ENCODE results near the gene MAPKAP1. TPM values are rescaled to one million over a fixed set of nuclear protein-coding genes. Genes with fewer than 3 reads are reported as not detected.

Gene MAPKAP1
- total RNA-seq, 1 donor from 2014 or later = 70.7 TPM

DNA sequence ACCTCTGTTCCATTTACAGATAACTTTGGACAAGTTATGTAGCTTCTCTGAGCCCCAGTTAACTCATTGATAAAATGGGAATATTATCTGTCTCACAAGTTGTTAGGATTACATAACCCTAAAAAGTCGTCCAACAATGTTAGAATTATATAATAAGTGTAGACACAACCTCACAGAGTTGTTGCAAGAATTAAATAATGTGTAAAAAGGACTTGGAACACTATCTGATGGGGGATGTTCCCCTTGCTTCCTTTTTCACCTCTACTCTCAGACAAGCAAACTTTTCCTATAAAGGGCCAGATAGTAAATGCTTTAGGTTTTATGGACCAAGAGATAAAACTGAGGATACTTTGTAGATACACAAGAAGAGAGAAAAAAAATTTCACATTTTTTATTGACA is 251.9 kb downstream of the MAPKAP1 start:
- H3K4me1 ChIP-seq = peaks cover 20% of the 10 kb centered on the region
- DNase-seq (ENCODE audit: extremely low spot score in 2 of 2) = no peak
- no peak overlapping the region for H3K27ac ChIP-seq
- intact Hi-C loops (cut with DNase I) = no loop called here
- H3K36me3 ChIP-seq = peaks cover 0 to 9% of the 10 kb centered on the region in 2 donors
- H3K9me3 ChIP-seq = no peaks in the 10 kb centered on the region
- H3K4me3 ChIP-seq = no peak overlapping the region
- no peaks in the 10 kb centered on the region for H3K27me3 ChIP-seq
- TF ChIP-seq POLR2A (IDR thresholded peaks at IDR 0.05) = no peak
- TF ChIP-seq POLR2AphosphoS5 (IDR thresholded peaks at IDR 0.05; ENCODE audit: insufficient read depth in 1 of 2, low read depth in 1 of 2) = no peak
- TF ChIP-seq CTCF (IDR thresholded peaks at IDR 0.05) = no peak

DNA sequence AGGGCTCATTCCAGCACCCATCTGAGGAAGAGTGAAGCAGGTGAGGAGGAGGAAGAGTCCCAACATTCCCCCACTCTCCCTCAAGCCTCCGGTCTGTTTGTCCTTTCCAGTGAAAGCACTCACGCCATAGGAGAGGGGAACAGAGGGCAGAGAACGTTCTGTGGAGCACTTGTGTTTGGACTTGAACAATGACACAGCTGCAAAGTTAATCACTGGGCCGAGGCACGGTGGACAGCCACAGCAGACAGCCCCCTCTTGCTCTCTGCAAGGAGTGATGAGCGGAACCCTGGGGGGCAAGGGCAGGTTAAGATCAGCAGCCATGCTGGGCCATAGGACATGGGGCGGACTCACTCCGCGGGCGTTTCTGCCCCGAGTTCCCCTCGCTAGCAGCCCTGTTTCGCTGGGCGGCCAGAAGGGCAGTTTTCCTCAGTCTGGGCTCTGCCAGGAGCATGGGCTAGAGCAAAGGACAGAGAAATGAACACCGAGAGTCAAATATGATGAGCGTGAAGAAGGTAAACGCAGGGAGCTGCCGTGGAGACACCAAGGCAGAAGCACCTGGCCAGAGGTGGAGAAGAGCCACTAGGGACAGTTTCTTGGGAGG is 259.7 kb downstream of the MAPKAP1 start:
- Histone ChIP-seq H3K27ac (peak overlapping the region; percentile 13), H3K9me3 (no peaks in the 10 kb centered on the region), H3K36me3 (no peaks in the 10 kb centered on the region), H3K27me3 (no peaks in the 10 kb centered on the region), H3K4me1 (peaks cover 34% of the 10 kb centered on the region), H3K4me3 (no peak overlapping the region)
- DNase-seq (ENCODE audit: extremely low spot score in 2 of 2) = peak in 1 of 2 donors; percentile 84
- intact Hi-C loops (cut with DNase I) = no loop called here
- TF ChIP-seq POLR2A (IDR thresholded peaks at IDR 0.05) (no peak), CTCF (IDR thresholded peaks at IDR 0.05) (no peak), POLR2AphosphoS5 (IDR thresholded peaks at IDR 0.05; ENCODE audit: insufficient read depth in 1 of 2, low read depth in 1 of 2) (no peak)

- Histone ChIP-seq H3K4me3 (no peak overlapping the region), H3K27ac (peak overlapping the region; percentile 13), H3K9me3 (no peaks in the 10 kb centered on the region), H3K4me1 (peaks cover 29% of the 10 kb centered on the region), H3K36me3 (no peaks in the 10 kb centered on the region), H3K27me3 (no peaks in the 10 kb centered on the region)
- peak in 1 of 2 donors; percentile 52 for DNase-seq (ENCODE audit: extremely low spot score in 2 of 2)
- TF ChIP-seq POLR2AphosphoS5 (IDR thresholded peaks at IDR 0.05; ENCODE audit: insufficient read depth in 1 of 2, low read depth in 1 of 2) (no peak), POLR2A (IDR thresholded peaks at IDR 0.05) (no peak), CTCF (IDR thresholded peaks at IDR 0.05) (no peak)
- intact Hi-C loops (cut with DNase I) = no loop called here
Measured at GRCh38 chr9:125446561-125447094, 260.4 kb downstream of the MAPKAP1 start.

DNA sequence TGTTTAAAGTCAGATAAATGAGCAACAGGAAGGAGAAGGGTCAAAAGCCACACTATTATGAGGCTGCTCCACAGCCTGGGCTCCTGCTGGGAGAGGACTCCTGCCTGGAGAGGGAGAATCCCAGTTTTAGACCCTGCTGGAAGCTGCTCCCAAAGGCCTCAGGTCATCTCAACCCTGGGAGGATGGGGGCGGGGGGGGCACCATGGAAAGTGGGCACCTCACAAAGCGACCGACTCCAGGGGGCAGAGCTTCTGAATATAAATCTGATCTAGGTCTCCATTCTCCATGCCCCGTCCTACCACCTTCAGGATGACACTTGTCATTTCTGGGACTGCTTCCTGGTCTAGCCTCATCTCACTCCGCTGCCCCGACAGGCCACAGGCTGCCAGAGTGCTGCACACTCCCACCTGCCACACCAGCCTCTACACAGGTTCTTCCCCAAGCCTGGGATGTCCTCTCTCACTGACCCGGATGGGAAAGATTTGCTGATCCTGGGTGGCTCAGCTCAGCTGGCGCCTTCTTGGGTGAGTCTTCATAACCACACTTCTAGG is 262.0 kb downstream of the MAPKAP1 start:
- H3K4me1 ChIP-seq = peaks cover 14% of the 10 kb centered on the region
- DNase-seq (ENCODE audit: extremely low spot score in 2 of 2) = no peak
- no peak overlapping the region for H3K27ac ChIP-seq
- no peaks in the 10 kb centered on the region for H3K27me3 ChIP-seq
- H3K36me3 ChIP-seq = no peaks in the 10 kb centered on the region
- no peak overlapping the region for H3K4me3 ChIP-seq
- intact Hi-C loops (cut with DNase I) = no loop called here
- TF ChIP-seq POLR2AphosphoS5 (IDR thresholded peaks at IDR 0.05; ENCODE audit: insufficient read depth in 1 of 2, low read depth in 1 of 2) (no peak), CTCF (IDR thresholded peaks at IDR 0.05) (no peak), POLR2A (IDR thresholded peaks at IDR 0.05) (no peak)
- H3K9me3 ChIP-seq = no peaks in the 10 kb centered on the region

- Histone ChIP-seq H3K4me3 (no peak overlapping the region), H3K9me3 (no peaks in the 10 kb centered on the region), H3K36me3 (peaks cover 0 to 6% of the 10 kb centered on the region in 2 donors), H3K4me1 (peaks cover 10% of the 10 kb centered on the region), H3K27me3 (no peaks in the 10 kb centered on the region), H3K27ac (no peak overlapping the region)
- DNase-seq (ENCODE audit: extremely low spot score in 2 of 2) = no peak
- TF ChIP-seq CTCF (IDR thresholded peaks at IDR 0.05) (no peak), POLR2A (IDR thresholded peaks at IDR 0.05) (no peak)
- intact Hi-C loops (cut with DNase I) = no loop called here
Measured at GRCh38 chr9:125444166-125444565, 262.8 kb downstream of the MAPKAP1 start.

All from vagina (tissue), 2 donors.